GM12878 (cell line): ENCODE data around the gene TUBA4B. TPM values are rescaled to one million over a fixed set of nuclear protein-coding genes. Genes with fewer than 3 reads are reported as not detected.

Experiments
- ATAC-seq: fragments of 200-7000 bp; cut with Tn5 transposase; 3 replicates; pipeline ENCODE4 v1.9.1; 2020; ENCODE audit warnings: mild to moderate bottlenecking, moderate library complexity
- BruUV-seq: library from RNA; stranded (reverse); fragments of 400-500 nt; replicated peaks from 2 replicates; lab custom pipeline; 2021; lab: Mats Ljungman, UMichigan
- CTCF ChIA-PET: fragments of 300-600 bp; sonication (Branson Sonifier 250); formaldehyde crosslinking; extraction: SDS; loops from one replicate; lab custom pipeline; 2021; ENCODE audit warnings: inconsistent platforms; lab: Yijun Ruan, JAX
- POLR2A ChIA-PET: fragments of 350-600 bp; formaldehyde crosslinking; extraction: SDS; loops from one replicate; lab custom pipeline; 2021; ENCODE audit warnings: inconsistent platforms; lab: Charles Lee
- RAD21 ChIA-PET: fragments of 300-600 bp; sonication (Branson Sonifier 250); formaldehyde crosslinking; loops from one replicate; lab custom pipeline; 2023; ENCODE audit warnings: antibody characterized with exemption; ENCODE audit not compliant: unreplicated experiment; lab: Charles Lee
- SMC1A ChIA-PET: fragments of 300-600 bp; sonication (Branson Sonifier 250); formaldehyde crosslinking; loops from one replicate; lab custom pipeline; 2023; ENCODE audit not compliant: unreplicated experiment, uncharacterized antibody; lab: Charles Lee
- DNase-seq: peaks from one replicate; pipeline ENCODE4 v3.0.0-alpha.2; 2011; ENCODE audit warnings: low read depth, low spot score
- FAIRE-seq: peaks from 3 replicates; lab custom pipeline; 2011; peaks lifted over from hg19 to GRCh38; lab: Jason Lieb, UNC
- H2AFZ ChIP-seq: 2 replicates; pipeline ENCODE4 v1.6.0; 2011; ENCODE audit warnings: low read depth, low read length, control low read depth; ENCODE audit not compliant: control insufficient read depth
- H3K27ac ChIP-seq: 2 replicates; pipeline ENCODE4 v1.5.1; 2011; ENCODE audit warnings: control low read depth; ENCODE audit not compliant: control insufficient read depth, insufficient read depth
- H3K27me3 ChIP-seq, 2 experiments: replicated peaks in 1 of 2; 2 replicates each; pipeline versions ENCODE4 v1.6.0 to v1.6.1; 2011; ENCODE audit warnings: low read length in 1 of 2; ENCODE audit not compliant: control insufficient read depth in 2 of 2, insufficient read depth in 2 of 2
- H3K36me3 ChIP-seq, 2 experiments: 2 replicates each; pipeline ENCODE4 v1.5.1; 2011; ENCODE audit warnings: low read length in 1 of 2; ENCODE audit not compliant: control insufficient read depth in 2 of 2, insufficient read depth in 2 of 2
- H3K4me1 ChIP-seq: 2 replicates; pipeline ENCODE4 v1.6.1; 2011; ENCODE audit warnings: mild to moderate bottlenecking, low read length, moderate library complexity, mixed read lengths; ENCODE audit not compliant: control insufficient read depth, insufficient read depth
- H3K4me2 ChIP-seq: 2 replicates; pipeline ENCODE4 v1.6.0; 2011; ENCODE audit warnings: control low read depth; ENCODE audit not compliant: control insufficient read depth, insufficient read depth
- H3K4me3 ChIP-seq: fragments of 200-600 bp; sonication (generic); 2 replicates; pipeline ENCODE4 v1.5.1; 2016
- H3K79me2 ChIP-seq: 2 replicates; pipeline ENCODE4 v1.6.0; 2011; ENCODE audit warnings: low read length; ENCODE audit not compliant: control insufficient read depth, insufficient read depth
- H3K9ac ChIP-seq: 2 replicates; pipeline ENCODE4 v1.8.0; 2011; ENCODE audit warnings: low read length, control low read depth, mixed read lengths; ENCODE audit not compliant: control insufficient read depth, insufficient read depth
- H3K9me3 ChIP-seq: replicated peaks from 3 replicates; pipeline ENCODE4 v1.5.1; 2011; ENCODE audit warnings: mild to moderate bottlenecking, low read length; ENCODE audit not compliant: control insufficient read depth, insufficient read depth
- H4K20me1 ChIP-seq: 2 replicates; pipeline ENCODE4 v1.6.0; 2011; ENCODE audit not compliant: control insufficient read depth, insufficient read depth
- NBN ChIP-seq: fragments of 450-650 bp; IDR thresholded peaks from 2 replicates; pipeline ENCODE4 v1.6.1; 2016
- ZZZ3 ChIP-seq: IDR thresholded peaks from 2 replicates; pipeline ENCODE4 v1.6.1; 2011; ENCODE audit warnings: low read depth; ENCODE audit not compliant: control insufficient read depth, insufficient read length
- WGBS: methylation state at CpG from one replicate; pipeline ENCODE4 v1.1.6; 2016; ENCODE audit warnings: low lambda C conversion rate; ENCODE audit not compliant: insufficient replicate concordance, insufficient coverage; ENCODE audit errors: missing lambda C conversion rate; 5-methylcytosine and 5-hydroxymethylcytosine counted together
- in situ Hi-C: fragments of 300-500 bp; cut with MboI; formaldehyde crosslinking; loops from 9 replicates; pipeline ENCODE4 v1.14.3; 2018; ENCODE audit warnings: mixed read lengths
- intact Hi-C: fragments of 100-400 bp; cut with micrococcal nuclease; formaldehyde crosslinking; loops from one replicate; pipeline ENCODE4 v1.14.2; 2022; ENCODE audit not compliant: unreplicated experiment
- polyA plus RNA-seq, 11 experiments: library from polyadenylated mRNA; depleted of rRNA in 4 of 11; unstranded in 6 of 11; stranded (reverse) in 5 of 11; fragments of >200 nt; fragmentation: Nextera tagmentation in 4 of 11; fragmentation: Illumina TruSeq in 1 of 11; extraction: Ambion mirVana in 4 of 11; extraction: Trizol in 1 of 11; gene quantifications; 1 replicate in 1 of 11; 2 replicates in 10 of 11; pipeline versions ENCODE4 v1.2.1 to v1.2.3, GENCODE V29; 2011 to 2016; ENCODE audit warnings: inconsistent platforms in 2 of 11, missing spikeins in 2 of 11, low read depth in 1 of 11
- total RNA-seq, 4 experiments: library from RNA; depleted of rRNA in 3 of 4; stranded (reverse); fragments of >200 nt in 3 of 4; fragmentation: Illumina TruSeq in 1 of 4; extraction: Trizol in 1 of 4; gene quantifications; 2 replicates each; pipeline versions ENCODE4 v1.2.1 to v1.2.3, GENCODE V29; 2013 to 2021

The TUBA4B gene
- total and polyA plus RNA-seq, 10 of the 15 experiments (the other 5 are each of a cell fraction or from before 2014, with no cell fraction given): 0.07 TPM; not detected in 9

GRCh38 chr2:219207134-219207883 is 45.7 kb upstream of the TUBA4B start:
- H3K27ac ChIP-seq: peak overlapping the region; percentile 72
- H3K36me3 ChIP-seq: peaks cover 0 to 4% of the 10 kb centered on the region in 2 experiments; a peak in 1 of 4 replicates
- no peak for DNase-seq
- in situ Hi-C loops: loop anchor here (5.0 kb wide), 1 partner anchor 35 kb away; the partner anchor contains the start of gene SLC23A3
- intact Hi-C loops: loop anchor here (2.0 to 5.0 kb wide), 2 partner anchors 31 to 70 kb away; partner anchors contain the start of genes CNPPD1 and DNAJB2
- H3K4me2 ChIP-seq: peak overlapping the region; percentile 92
- H3K9ac ChIP-seq: peak overlapping the region; percentile 28; the same call in 1 of the 2 replicates
- ChIA-PET RAD21 (interaction anchor here (1.5 to 2.9 kb wide), 7 partner anchors 31 to 87 kb away, joined by 4 to 21 read pairs (median 12); partner anchors contain the start of genes CNPPD1, GLB1L, SLC23A3 and STK16), CTCF (interaction anchor here (1.5 to 2.2 kb wide), 8 partner anchors 9 to 88 kb away, joined by 4 to 19 read pairs (median 8); partner anchors contain the start of genes CNPPD1, NHEJ1 and SLC23A3), SMC1A (interaction anchor here (0.7 to 3.1 kb wide), 7 partner anchors 9 to 88 kb away, joined by 3 to 14 read pairs (median 4); partner anchors contain the start of genes CNPPD1, GLB1L and STK16), POLR2A (interaction anchor here (0.5 to 4.0 kb wide), 17 partner anchors 10 to 685 kb away, joined by 3 to 47 read pairs (median 6); partner anchors contain the start of genes ABCB6, ANKZF1, ATG9A and CNPPD1)
- ATAC-seq: peak; percentile 4
- H4K20me1 ChIP-seq: no peaks in the 10 kb centered on the region
- peaks cover 8% of the 10 kb centered on the region for H3K4me1 ChIP-seq
- H3K79me2 ChIP-seq: no peaks in the 10 kb centered on the region; the same call in 1 of the 2 replicates
- H3K9me3 ChIP-seq: no peaks in the 10 kb centered on the region
- no peaks in the 10 kb centered on the region for H3K27me3 ChIP-seq
- 17% methylated on average over 22 of the region's 22 CpGs for WGBS
- peak overlapping the region; percentile 50 for H3K4me3 ChIP-seq
- TF ChIP-seq ZZZ3 (no peak), NBN (0 out of 2 replicates have a peak, but pooled peaks have one; percentile 1)
- TF ChIP-seq, all 136 proteins: peak for 1
- BruUV-seq: TSS peak; percentile 85
- H2AFZ ChIP-seq: peak overlapping the region; percentile 51; the same call in 1 of the 2 replicates
- no peak for FAIRE-seq
